Posterior cingulate gyrus (tissue), 11 donors: ENCODE measurements around the gene GK.
"Not testable (repeated sequence)": the region's sequence is repeated elsewhere in the genome, so short reads cannot be mapped to it uniquely, and the experiment has no call there.

Experiments
- DNase-seq, 10 donors: peaks; one replicate each; pipeline versions ENCODE4 v3.0.0 to v3.0.0-alpha.2; 2020 to 2021; ENCODE audit warnings: mixed read lengths in 3 of 10
- intact Hi-C: fragments of 100-400 bp; cut with DNase I; formaldehyde crosslinking; loops from one replicate; pipeline ENCODE4 v1.15.1; 2023

The GK gene

GRCh38 chrX:30652527-30653414, 452 bp upstream of the GK start:
- intact Hi-C loops: no loop called here
- DNase-seq: peak; percentile 89 to 99 (median 92)

DNA sequence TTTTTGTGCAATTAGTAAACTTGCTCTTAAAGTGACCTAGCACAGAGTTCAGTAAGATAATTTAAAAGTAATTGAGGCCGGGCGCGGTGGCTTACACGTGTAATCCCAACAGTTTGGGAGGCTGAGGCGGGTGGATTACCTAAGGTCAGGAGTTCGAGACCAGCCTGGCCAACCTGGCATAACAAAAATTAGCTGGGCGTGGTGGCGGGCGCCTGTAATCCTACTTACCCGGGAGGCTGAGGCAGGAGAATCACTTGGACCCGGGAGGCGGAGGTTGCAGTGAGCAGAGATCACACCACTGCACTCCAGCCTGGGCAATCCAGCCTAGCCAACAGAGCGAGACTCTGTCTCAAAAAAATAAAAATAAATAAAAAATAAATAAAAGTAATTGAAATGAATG, 1.2 kb downstream of the GK start:
- intact Hi-C loops, DNase-seq: not testable (repeated sequence)

- intact Hi-C loops: no loop called here
- DNase-seq: no peak
Measured at GRCh38 chrX:30654989-30655607, 1.9 kb downstream of the GK start.

- no peak for DNase-seq
- intact Hi-C loops: no loop called here
Measured at GRCh38 chrX:30655991-30656390, 2.8 kb downstream of the GK start.

DNA sequence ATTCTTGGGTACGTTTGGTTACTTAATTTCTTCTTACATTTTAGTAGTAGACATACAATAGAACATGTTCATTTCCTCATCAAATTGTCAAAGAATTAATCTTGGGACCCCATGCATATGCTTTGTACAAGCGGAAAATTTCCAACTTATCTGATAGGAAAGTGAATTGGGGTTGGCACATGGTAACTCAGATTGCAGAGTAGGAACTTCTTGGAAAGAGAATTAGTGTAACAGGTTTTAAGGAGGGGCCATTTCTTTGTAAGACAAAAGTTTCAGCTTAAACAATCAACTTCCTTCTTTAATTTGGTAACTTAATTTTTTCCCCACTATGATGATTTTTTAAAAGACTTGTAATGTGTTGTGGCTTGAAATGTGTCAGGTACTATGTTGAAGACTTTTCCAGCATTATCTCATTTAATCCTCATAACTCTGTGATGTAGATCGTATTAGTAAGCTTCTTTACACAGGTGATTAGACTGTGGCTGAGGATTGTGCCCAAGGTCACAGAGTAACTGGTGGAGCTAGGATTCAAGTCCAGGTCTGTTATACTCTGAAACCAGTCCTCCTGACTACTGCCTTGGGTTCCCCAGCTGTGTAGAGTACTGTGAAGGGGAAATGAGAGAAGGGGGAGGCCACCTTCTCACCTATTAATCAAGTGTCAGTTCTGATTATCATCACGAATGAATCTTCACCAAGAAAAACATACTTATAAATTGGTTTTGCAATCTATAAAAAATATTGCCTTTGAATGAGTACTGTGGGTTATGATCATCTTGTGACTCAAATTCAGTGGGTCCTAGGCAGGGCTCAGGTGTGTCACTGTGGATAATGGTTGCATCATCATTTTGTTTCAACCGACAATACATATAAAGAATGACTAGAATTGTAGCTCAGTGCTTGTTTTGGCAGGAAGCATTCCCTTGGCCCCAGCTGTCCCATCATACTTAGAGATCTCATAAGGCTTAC, 4.3 kb downstream of the GK start:
- intact Hi-C loops: no loop called here
- no peak for DNase-seq

DNA sequence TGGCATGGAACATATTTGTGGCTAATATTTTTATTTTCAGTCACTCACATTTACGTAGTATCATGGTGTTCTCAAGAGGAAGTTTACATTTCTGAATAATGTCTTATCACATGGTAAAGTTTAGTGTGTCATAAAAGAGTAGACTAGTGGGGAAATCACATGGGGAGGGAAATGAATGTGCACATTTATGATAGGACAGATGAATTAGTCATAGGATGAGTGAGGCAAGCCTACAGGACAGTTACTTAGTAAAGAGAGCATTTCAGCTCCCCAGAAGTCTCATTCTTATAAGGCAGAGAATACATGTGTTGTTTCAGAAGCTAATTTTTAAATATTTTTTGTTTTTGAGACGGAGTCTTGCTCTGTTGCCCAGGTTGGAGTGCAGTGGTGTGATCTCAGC, 6.2 kb downstream of the GK start:
- intact Hi-C loops: no loop called here
- DNase-seq: no peak

GRCh38 chrX:30661228-30661627, 8.0 kb downstream of the GK start:
- DNase-seq: no peak
- intact Hi-C loops: no loop called here

DNA sequence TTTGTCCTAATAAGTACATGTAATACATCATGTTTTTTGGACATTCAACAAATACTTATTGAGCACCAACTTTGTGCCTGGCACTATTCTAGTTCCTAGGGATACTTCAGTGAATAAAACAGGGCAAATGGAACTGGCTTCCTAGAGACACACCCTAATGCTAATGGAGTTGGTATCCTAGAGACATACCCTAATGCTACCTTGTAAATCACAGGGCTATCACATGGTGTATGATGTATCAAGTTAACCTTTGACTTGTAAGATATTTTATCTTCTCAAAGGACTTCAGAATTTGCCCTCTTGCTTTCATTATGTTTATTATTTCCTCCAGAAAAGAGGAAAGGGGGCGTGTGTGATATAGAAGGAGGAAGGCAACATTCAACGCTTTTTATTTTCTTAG, 10.1 kb downstream of the GK start:
- DNase-seq: no peak
- intact Hi-C loops: no loop called here

DNA sequence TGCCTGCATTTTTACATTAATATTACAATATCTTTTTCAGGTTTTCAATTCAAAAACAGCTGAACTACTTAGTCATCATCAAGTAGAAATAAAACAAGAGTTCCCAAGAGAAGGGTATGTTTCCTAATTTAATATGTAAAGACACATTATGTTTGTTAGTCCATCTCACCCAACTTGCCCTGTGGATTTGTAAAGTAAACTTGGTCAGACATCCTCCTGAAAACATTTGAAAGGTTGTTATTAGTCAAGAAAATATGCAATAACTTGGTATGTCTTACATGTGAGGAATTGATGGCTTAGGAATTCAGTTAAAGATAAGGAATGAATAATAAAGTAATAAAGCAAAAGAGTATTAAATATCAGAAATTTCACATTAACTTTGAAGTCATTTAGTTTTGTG, 12.2 kb downstream of the GK start:
- intact Hi-C loops: no loop called here
- DNase-seq: no peak

DNA sequence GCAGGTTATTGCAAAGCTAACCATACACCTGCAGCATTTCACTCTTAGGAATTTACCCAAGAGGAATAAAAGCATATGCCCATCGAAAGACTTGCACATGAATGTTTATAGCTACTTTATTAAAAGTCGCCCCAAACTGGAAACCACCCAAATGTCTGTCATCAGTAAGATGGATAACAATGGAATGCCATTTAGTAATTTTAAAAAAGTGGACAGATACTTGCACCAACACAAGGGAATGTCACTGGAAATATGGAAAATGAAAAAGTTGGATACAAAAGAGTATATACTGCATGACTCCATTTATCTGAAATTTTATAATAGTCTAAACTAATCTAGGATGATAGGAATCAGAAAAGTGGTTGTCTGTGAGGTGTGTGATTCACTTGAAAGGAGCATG, 12.9 kb downstream of the GK start:
- DNase-seq: no peak
- intact Hi-C loops: no loop called here

DNA sequence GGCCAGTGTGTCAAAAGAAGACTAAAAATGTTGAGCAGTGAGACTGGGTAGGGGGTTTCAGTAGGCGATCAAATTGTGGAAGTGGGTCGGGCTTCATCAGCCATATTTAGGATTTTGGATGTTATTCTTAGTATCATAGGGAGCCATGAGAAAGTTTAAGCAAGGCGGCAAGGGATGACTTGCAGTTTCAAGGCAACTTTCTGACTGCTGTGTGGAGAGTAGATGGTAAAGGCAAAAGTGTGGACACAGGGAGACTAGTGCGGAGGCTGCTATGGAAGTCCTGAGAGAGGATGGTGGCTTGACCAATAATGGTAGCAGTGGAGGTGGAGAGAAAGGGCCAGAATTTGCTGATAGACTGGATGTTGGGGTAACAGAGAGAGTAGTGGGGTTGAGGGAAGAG, 15.4 kb downstream of the GK start:
- intact Hi-C loops: no loop called here
- no peak for DNase-seq

GRCh38 chrX:30671189-30671588, 18.0 kb downstream of the GK start:
- DNase-seq, intact Hi-C loops: not testable (repeated sequence)

GRCh38 chrX:30673127-30673796, 20.0 kb downstream of the GK start:
- intact Hi-C loops: no loop called here
- no peak for DNase-seq

- intact Hi-C loops: no loop called here
- no peak for DNase-seq
Measured at GRCh38 chrX:30673884-30674598, 20.8 kb downstream of the GK start.

GRCh38 chrX:30674799-30675198, 21.6 kb downstream of the GK start:
- DNase-seq: no peak
- intact Hi-C loops: no loop called here

- DNase-seq: no peak
- intact Hi-C loops: no loop called here
Measured at GRCh38 chrX:30679369-30679768, 26.1 kb downstream of the GK start.

- no peak for DNase-seq
- intact Hi-C loops: no loop called here
Measured at GRCh38 chrX:30680618-30681017, 27.4 kb downstream of the GK start.

GRCh38 chrX:30688641-30689040, 35.4 kb downstream of the GK start:
- DNase-seq: no peak
- intact Hi-C loops: no loop called here

DNA sequence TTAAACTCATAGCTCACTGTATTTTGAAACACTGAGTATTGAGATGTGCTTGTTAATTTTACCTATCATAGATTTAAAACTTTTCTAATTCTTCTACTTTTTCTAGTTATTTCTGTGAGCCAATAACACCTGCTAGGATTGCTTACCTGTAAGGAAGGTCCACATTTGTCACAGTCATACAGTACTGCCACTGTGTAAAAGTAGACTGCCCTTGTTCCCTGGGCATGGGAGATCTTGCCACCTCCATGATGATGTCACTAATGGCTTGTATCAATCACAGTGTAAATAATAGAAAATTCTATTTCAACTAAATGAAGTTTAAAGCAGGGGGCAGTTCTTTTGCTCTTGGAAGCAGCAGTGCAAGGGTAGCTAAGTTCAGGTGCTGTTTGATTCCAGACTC, 35.9 kb downstream of the GK start:
- intact Hi-C loops: no loop called here

GRCh38 chrX:30690330-30690729, 37.1 kb downstream of the GK start:
- no peak for DNase-seq
- intact Hi-C loops: no loop called here

More for the DNA sequence above, 35.9 kb downstream of the GK start:
- no peak for DNase-seq
